Esophagus squamous epithelium (tissue), 4 donors: ENCODE data around the gene SYNE2.

Source experiments
- POLR2A ChIP-seq, 4 donors: fragments of 450-650 bp; IDR thresholded peaks; one replicate each; pipeline ENCODE4 v1.6.1; 2017; ENCODE audit warnings: antibody characterized with exemption in 4 of 4, mild to moderate bottlenecking in 4 of 4, moderate library complexity in 3 of 4
- TF ChIP-seq, protein P1 (sequence below), 6 experiments: fragments of 450-650 bp in 4 of 6; fragments of 200-600 bp in 2 of 6; sonication (generic) in 2 of 6; IDR thresholded peaks; one replicate each; pipeline ENCODE4 v1.5.1; 2016 to 2019; ENCODE audit warnings: antibody characterized with exemption in 6 of 6, mild to moderate bottlenecking in 4 of 6, moderate library complexity in 4 of 6

DNA sequence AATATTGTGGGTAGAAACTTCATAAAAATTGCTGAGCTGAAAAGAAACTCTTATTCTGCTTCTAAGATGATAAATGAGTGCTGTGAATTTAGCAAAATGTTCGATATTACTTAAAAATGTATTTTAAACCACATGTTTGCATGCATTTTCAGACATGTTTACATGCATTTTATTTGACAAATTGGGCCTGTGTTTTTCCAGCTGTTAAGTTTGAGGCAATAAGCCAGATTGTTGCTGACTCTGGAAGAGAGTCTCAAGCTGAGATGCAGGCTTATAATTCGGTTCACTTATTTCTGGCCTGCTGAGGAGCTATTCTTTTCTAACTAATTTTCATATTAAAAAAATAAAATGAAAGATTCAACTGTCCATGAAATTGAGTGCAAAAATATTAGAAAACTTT, 110.1 kb downstream of the SYNE2 start:
- TF ChIP-seq, protein P1, sequence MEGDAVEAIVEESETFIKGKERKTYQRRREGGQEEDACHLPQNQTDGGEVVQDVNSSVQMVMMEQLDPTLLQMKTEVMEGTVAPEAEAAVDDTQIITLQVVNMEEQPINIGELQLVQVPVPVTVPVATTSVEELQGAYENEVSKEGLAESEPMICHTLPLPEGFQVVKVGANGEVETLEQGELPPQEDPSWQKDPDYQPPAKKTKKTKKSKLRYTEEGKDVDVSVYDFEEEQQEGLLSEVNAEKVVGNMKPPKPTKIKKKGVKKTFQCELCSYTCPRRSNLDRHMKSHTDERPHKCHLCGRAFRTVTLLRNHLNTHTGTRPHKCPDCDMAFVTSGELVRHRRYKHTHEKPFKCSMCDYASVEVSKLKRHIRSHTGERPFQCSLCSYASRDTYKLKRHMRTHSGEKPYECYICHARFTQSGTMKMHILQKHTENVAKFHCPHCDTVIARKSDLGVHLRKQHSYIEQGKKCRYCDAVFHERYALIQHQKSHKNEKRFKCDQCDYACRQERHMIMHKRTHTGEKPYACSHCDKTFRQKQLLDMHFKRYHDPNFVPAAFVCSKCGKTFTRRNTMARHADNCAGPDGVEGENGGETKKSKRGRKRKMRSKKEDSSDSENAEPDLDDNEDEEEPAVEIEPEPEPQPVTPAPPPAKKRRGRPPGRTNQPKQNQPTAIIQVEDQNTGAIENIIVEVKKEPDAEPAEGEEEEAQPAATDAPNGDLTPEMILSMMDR (IDR thresholded peaks at IDR 0.05), result no peak
- TF ChIP-seq POLR2A (IDR thresholded peaks at IDR 0.05), result no peak
